Natural killer cell (primary cell): Measurements from ENCODE around the gene TRAF5. TPM values are rescaled to one million over a fixed set of nuclear protein-coding genes. Genes with fewer than 3 reads are reported as not detected.

Source experiments
- ATAC-seq, 3 donors: fragments of 150-1000 bp in 2 of 3; fragments of 200-7000 bp in 1 of 3; cut with Tn5 transposase; 1 replicate in 1 of 3; 2 replicates in 2 of 3; pipeline ENCODE4 v1.10.0; 2021; ENCODE audit warnings: mild to moderate bottlenecking in 2 of 3, moderate library complexity in 2 of 3
- DNase-seq, 2 donors: peaks; one replicate each; pipeline versions ENCODE4 v3.0.0 to v3.0.0-alpha.2; 2013 to 2021; ENCODE audit warnings: mixed read lengths in 1 of 2
- H3K27ac ChIP-seq: one replicate; pipeline ENCODE4 v1.5.1; 2013; ENCODE audit warnings: mild to moderate bottlenecking, low read length
- H3K27me3 ChIP-seq: one replicate; pipeline ENCODE4 v1.6.1; 2013; ENCODE audit warnings: low read length; ENCODE audit not compliant: control insufficient read depth, insufficient read depth
- H3K36me3 ChIP-seq: one replicate; pipeline ENCODE4 v1.6.1; 2013; ENCODE audit warnings: low read length; ENCODE audit not compliant: control insufficient read depth, insufficient read depth
- H3K4me1 ChIP-seq: one replicate; pipeline ENCODE4 v1.6.1; 2013; ENCODE audit warnings: low read length; ENCODE audit not compliant: control insufficient read depth, insufficient read depth
- H3K4me3 ChIP-seq: one replicate; pipeline ENCODE4 v1.5.1; 2013; ENCODE audit warnings: low read length
- H3K9me3 ChIP-seq: one replicate; pipeline ENCODE4 v1.6.1; 2013; ENCODE audit warnings: low read length; ENCODE audit not compliant: control insufficient read depth, insufficient read depth
- H3K27ac Mint-ChIP-seq, 2 donors: one replicate each; pipeline ENCODE4 v1.8.0; 2022; ENCODE audit warnings: mild to moderate bottlenecking in 2 of 2, mixed read lengths in 2 of 2, moderate library complexity in 1 of 2
- H3K27me3 Mint-ChIP-seq, 2 donors: one replicate each; pipeline ENCODE4 v1.8.0; 2022; ENCODE audit warnings: low read depth in 2 of 2, mixed read lengths in 2 of 2
- H3K36me3 Mint-ChIP-seq: one replicate; pipeline ENCODE4 v1.8.0; 2022; ENCODE audit warnings: mixed read lengths
- H3K4me1 Mint-ChIP-seq, 2 donors: one replicate each; pipeline ENCODE4 v1.8.0; 2022; ENCODE audit warnings: mixed read lengths in 2 of 2
- H3K4me3 Mint-ChIP-seq: one replicate; pipeline ENCODE4 v1.8.0; 2022; ENCODE audit warnings: mild to moderate bottlenecking, moderate library complexity, mixed read lengths
- H3K9me3 Mint-ChIP-seq, 2 donors: one replicate each; pipeline ENCODE4 v1.8.0; 2022; ENCODE audit warnings: mixed read lengths in 2 of 2
- WGBS: methylation state at CpG from one replicate; pipeline ENCODE4 v1.1.7; 2013; ENCODE audit warnings: missing lambda C conversion rate; ENCODE audit not compliant: insufficient coverage; 5-methylcytosine and 5-hydroxymethylcytosine counted together
- intact Hi-C: fragments of 100-400 bp; cut with micrococcal nuclease; formaldehyde crosslinking; loops from one replicate; pipeline ENCODE4 v1.14.2; 2022
- total RNA-seq, 4 donors: library from RNA; stranded (reverse); fragments of 120-200 nt in 1 of 4; gene quantifications; one replicate each; pipeline versions ENCODE4 v1.2.3 to v1.2.4, GENCODE V29; 2013 to 2022
- TF ChIP-seq, protein P1 (sequence below): fragments of 200-600 bp; IDR thresholded peaks from one replicate; pipeline ENCODE4 v1.8.0; 2022; ENCODE audit warnings: antibody characterized with exemption

TRAF5 gene
- total RNA-seq, 3 donors from 2014 or later (not counting 1 experiment from before 2014, with no cell fraction given), result 52.3 to 74.4 (median 55.6) TPM

DNA sequence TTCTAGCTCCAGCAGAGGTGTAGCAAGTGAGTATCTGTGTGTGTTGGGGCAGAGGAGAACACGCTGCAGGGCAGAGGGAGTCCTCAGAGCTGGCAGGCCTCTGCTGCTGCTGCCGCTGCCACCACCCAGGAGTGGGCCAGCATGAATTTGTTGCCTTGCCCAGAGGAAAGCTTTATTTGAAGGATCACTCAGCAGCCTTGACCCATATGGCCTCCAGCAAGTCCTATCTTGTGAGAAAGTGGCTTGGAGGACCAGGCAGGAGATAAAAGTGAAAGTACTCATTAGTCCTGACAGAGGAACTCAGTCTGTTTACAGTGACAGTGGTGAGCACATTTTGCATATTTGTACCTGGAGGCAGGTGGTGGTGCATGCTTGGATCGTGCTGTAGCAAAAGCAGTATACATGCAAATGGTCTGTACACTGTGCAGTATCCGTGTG, 3.1 kb downstream of the TRAF5 start:
- H3K4me1 Mint-ChIP-seq, result peaks cover 74 to 83% of the 10 kb centered on the region in 2 donors
- H3K4me3 ChIP-seq, result peak overlapping the region; percentile 13
- peak in 1 of 2 donors; percentile 46 for DNase-seq

DNA sequence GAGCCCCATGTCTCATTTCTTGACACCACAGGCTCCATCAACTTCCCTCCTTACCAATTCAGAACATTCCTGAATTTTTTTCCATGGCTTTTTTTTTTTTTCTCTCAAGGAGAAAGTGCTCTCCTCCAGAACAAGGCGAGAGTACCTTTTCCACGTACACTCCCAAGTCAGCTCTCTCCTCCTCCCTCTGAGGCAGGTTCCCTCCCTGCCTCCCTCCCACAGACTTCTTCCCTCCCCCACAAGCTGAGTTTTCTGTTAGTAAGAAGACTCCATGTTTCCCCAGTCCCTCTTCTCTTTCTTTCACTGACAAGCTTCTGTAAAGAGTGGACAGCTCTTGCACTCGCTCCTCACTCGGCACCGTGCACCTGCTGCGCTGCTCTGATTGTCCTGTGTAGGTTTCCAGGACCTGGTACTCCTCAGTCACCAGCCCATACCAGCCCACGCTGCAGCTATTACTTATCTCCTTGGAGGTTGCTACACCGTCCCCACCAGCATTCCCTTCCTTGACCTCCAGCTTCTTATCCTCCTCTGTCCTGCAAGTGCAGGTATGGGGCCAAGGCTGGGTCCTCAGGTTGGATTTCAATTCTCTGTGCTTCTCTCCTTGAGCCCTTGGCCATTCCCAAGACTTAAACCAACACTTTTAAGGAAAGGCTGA, 3.8 kb downstream of the TRAF5 start:
- no peaks in the 10 kb centered on the region for H3K27me3 ChIP-seq
- intact Hi-C loops, result no loop called here

More for the DNA sequence above, 3.1 kb downstream of the TRAF5 start:
- ATAC-seq, result no peak
- 41% methylated on average over 4 of the region's 4 CpGs for WGBS
- H3K9me3 ChIP-seq, result no peaks in the 10 kb centered on the region
- TF ChIP-seq, protein P1, sequence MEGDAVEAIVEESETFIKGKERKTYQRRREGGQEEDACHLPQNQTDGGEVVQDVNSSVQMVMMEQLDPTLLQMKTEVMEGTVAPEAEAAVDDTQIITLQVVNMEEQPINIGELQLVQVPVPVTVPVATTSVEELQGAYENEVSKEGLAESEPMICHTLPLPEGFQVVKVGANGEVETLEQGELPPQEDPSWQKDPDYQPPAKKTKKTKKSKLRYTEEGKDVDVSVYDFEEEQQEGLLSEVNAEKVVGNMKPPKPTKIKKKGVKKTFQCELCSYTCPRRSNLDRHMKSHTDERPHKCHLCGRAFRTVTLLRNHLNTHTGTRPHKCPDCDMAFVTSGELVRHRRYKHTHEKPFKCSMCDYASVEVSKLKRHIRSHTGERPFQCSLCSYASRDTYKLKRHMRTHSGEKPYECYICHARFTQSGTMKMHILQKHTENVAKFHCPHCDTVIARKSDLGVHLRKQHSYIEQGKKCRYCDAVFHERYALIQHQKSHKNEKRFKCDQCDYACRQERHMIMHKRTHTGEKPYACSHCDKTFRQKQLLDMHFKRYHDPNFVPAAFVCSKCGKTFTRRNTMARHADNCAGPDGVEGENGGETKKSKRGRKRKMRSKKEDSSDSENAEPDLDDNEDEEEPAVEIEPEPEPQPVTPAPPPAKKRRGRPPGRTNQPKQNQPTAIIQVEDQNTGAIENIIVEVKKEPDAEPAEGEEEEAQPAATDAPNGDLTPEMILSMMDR, result no peak
- H3K27me3 ChIP-seq, result no peaks in the 10 kb centered on the region
- H3K9me3 Mint-ChIP-seq, result no peaks in the 10 kb centered on the region
- peaks cover 5% of the 10 kb centered on the region for H3K36me3 ChIP-seq
- intact Hi-C loops, result no loop called here
- peaks cover 75% of the 10 kb centered on the region for H3K4me1 ChIP-seq
- H3K27me3 Mint-ChIP-seq, result no peaks in the 10 kb centered on the region
- H3K27ac ChIP-seq, result peak overlapping the region; percentile 83
- H3K4me3 Mint-ChIP-seq, result peak overlapping the region; percentile 95
- peak overlapping the region; percentile 90 to 96 for H3K27ac Mint-ChIP-seq
- no peaks in the 10 kb centered on the region for H3K36me3 Mint-ChIP-seq

DNA sequence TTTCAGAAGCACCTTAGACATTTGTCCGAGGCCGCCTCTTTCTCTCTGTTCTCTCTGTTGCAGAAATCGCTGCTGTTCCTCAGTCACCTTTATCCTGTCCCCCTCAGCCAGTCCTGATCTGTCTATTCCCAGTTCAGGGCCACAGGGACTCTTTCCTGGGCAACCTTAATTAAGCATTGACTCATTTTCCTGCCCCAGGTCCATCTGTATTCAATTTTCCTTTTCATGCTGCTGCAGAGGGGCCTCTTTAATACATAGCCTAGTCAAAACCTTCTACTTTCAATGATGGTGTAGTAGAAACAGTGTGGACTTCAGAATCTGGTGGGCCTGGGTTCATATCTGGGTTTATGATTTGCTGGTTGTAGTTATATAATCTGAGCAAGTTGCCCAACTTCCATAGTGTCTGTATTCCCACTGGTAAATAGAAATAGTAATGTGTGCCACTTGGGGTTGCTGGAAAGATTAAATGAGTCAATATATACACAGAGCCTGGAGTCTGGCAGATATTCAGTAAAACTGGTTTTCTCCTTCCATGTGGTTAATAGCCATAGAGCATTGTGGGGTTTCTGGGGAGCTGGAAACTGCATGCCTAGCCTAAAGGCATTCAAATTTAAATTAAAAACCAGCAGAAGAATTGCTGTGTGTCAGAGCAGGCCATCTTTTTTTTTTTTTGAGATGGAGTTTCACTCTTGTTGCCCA, 4.5 kb downstream of the TRAF5 start:
- H3K36me3 ChIP-seq, result peaks cover 5% of the 10 kb centered on the region
- Mint-ChIP-seq H3K9me3 (no peaks in the 10 kb centered on the region), H3K36me3 (no peaks in the 10 kb centered on the region), H3K27ac (peak overlapping the region; percentile 90 to 96), H3K4me1 (peaks cover 84 to 89% of the 10 kb centered on the region in 2 donors), H3K4me3 (peak overlapping the region; percentile 60), H3K27me3 (no peaks in the 10 kb centered on the region)
- no peak overlapping the region for H3K27ac ChIP-seq
- 95% methylated on average over 3 of the region's 3 CpGs for WGBS
- TF ChIP-seq, protein P1, result no peak
- H3K4me3 ChIP-seq, result no peak overlapping the region
- intact Hi-C loops, result no loop called here
- H3K9me3 ChIP-seq, result no peaks in the 10 kb centered on the region
- no peak for DNase-seq
- H3K27me3 ChIP-seq, result no peaks in the 10 kb centered on the region
- no peak for ATAC-seq
- H3K4me1 ChIP-seq, result peaks cover 80% of the 10 kb centered on the region

More for the DNA sequence above, 3.8 kb downstream of the TRAF5 start:
- DNase-seq (no peak), ATAC-seq (no peak)
- TF ChIP-seq, protein P1, result no peak
- no peak overlapping the region for H3K4me3 ChIP-seq
- H3K27ac ChIP-seq, result no peak overlapping the region
- Mint-ChIP-seq H3K27ac (peak overlapping the region; percentile 90 to 96), H3K27me3 (no peaks in the 10 kb centered on the region), H3K4me1 (peaks cover 80 to 89% of the 10 kb centered on the region in 2 donors), H3K9me3 (no peaks in the 10 kb centered on the region), H3K4me3 (peak overlapping the region; percentile 95), H3K36me3 (no peaks in the 10 kb centered on the region)
- peaks cover 5% of the 10 kb centered on the region for H3K36me3 ChIP-seq
- peaks cover 80% of the 10 kb centered on the region for H3K4me1 ChIP-seq
- no peaks in the 10 kb centered on the region for H3K9me3 ChIP-seq
- WGBS, result 94% methylated on average over 8 of the region's 8 CpGs
